ENCODE measurements around the gene LHX2. TPM values are rescaled to one million over a fixed set of nuclear protein-coding genes. Genes with fewer than 3 reads are reported as not detected.
"Not testable (repeated sequence)": the region's sequence is repeated elsewhere in the genome, so short reads cannot be mapped to it uniquely, and the experiment has no call there.

Gene LHX2
- polyA plus RNA-seq, 1 of the 3 experiments (the other 2 are of a cell fraction), result not detected

DNA sequence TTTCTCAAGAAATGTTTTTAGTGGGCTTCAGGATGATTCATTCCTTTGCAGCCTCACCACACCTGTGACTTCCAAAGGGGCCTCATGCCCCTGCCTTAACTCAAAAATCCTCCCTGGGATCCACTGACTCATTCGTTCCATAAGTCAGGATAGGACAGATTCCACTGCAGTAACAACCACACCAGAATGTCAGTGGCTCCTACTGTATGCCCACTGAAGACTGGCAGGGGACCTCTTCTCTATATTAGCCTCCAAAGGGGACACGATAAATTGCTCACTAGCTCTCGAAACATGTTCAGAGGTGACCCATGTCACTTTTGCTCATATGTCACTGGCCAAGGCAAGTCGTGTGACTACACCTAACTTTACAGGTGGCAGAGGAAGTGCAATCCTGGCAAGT is 25.7 kb upstream of the LHX2 start:
- Histone ChIP-seq H3K4me2 (no peak overlapping the region), H3K9ac (no peak overlapping the region), H3K9me2 (no peaks in the 10 kb centered on the region), H3F3A (replicated peaks; ENCODE audit: insufficient read depth) (no peaks in the 10 kb centered on the region), H3K4me1 (ENCODE audit: control insufficient read depth in 1 of 2, insufficient read depth in 2 of 2, low read depth in 1 of 2, low read length in 1 of 2) (no peaks in the 10 kb centered on the region), H3K4me3 (ENCODE audit: low read depth in 2 of 2, low read length in 1 of 2) (no peak overlapping the region), H3K79me2 (ENCODE audit: insufficient read depth) (no peaks in the 10 kb centered on the region), H3K36me3 (replicated peaks in 1 of 2; ENCODE audit: control insufficient read depth in 1 of 2, insufficient read depth in 2 of 2, low read length in 1 of 2) (no peaks in the 10 kb centered on the region), H3K9me3 (no peaks in the 10 kb centered on the region), H3K27me3 (ENCODE audit: insufficient read depth) (peaks cover 50% of the 10 kb centered on the region; the same call in 1 of the 2 replicates), H2AFZ (ENCODE audit: low read depth) (no peak overlapping the region), H4K20me1 (ENCODE audit: insufficient read depth) (no peaks in the 10 kb centered on the region), H3K27ac (ENCODE audit: low read depth in 2 of 2, low read length in 1 of 2) (no peak overlapping the region)
- ChIA-PET CTCF (no interaction called here), POLR2A (no interaction called here)
- no peak for TF ChIP-seq JUND (IDR thresholded peaks at IDR 0.05)
- no peak for TF ChIP-seq EZH2phosphoT487 (IDR thresholded peaks at IDR 0.05; ENCODE audit: borderline replicate concordance, low read depth)
- TF ChIP-seq RXRA (IDR thresholded peaks at IDR 0.05; ENCODE audit: borderline replicate concordance, low read depth), result no peak
- 26% methylated on average over 4 of the region's 4 CpGs for WGBS (ENCODE audit: low lambda C conversion rate)
- DNase-seq, result no peak

DNA sequence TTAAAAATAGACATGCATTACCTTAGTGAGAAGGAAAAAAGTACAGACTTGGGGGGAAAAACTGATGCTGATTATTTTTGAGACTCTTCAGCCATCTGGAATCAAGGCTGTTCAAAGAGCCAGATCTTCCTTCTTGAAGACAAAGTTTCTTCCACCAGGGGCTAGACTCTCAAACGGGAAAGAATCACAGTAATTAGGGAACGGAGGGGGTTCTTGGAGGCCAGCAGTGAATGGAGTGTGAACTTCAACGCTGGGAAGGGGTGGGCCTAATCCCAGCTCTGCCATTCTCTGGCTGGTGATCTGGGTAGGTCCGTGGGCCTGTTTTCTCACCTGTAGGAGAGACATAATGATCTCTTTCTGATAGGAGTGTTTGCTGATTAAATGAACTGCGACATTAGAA is 21.1 kb upstream of the LHX2 start:
- no peak for DNase-seq
- Histone ChIP-seq H3K4me2 (no peak overlapping the region), H3K4me1 (ENCODE audit: control insufficient read depth in 1 of 2, insufficient read depth in 2 of 2, low read depth in 1 of 2, low read length in 1 of 2) (no peaks in the 10 kb centered on the region), H3K9ac (no peak overlapping the region), H3K9me2 (no peaks in the 10 kb centered on the region), H3K9me3 (no peaks in the 10 kb centered on the region), H3K4me3 (ENCODE audit: low read depth in 2 of 2, low read length in 1 of 2) (no peak overlapping the region), H3K27ac (ENCODE audit: low read depth in 2 of 2, low read length in 1 of 2) (no peak overlapping the region), H3K27me3 (ENCODE audit: insufficient read depth) (peaks cover 52% of the 10 kb centered on the region), H3K36me3 (replicated peaks in 1 of 2; ENCODE audit: control insufficient read depth in 1 of 2, insufficient read depth in 2 of 2, low read length in 1 of 2) (no peaks in the 10 kb centered on the region), H3K79me2 (ENCODE audit: insufficient read depth) (no peaks in the 10 kb centered on the region), H3F3A (replicated peaks; ENCODE audit: insufficient read depth) (no peaks in the 10 kb centered on the region), H4K20me1 (ENCODE audit: insufficient read depth) (no peaks in the 10 kb centered on the region), H2AFZ (ENCODE audit: low read depth) (no peak overlapping the region)
- 12% methylated on average over 5 of the region's 5 CpGs for WGBS (ENCODE audit: low lambda C conversion rate)
- TF ChIP-seq TAF1 (IDR thresholded peaks at IDR 0.05; ENCODE audit: borderline replicate concordance, low read depth, low read length) (no peak), SIN3A (IDR thresholded peaks at IDR 0.05; ENCODE audit: borderline replicate concordance, low read depth, low read length) (no peak), EZH2phosphoT487 (IDR thresholded peaks at IDR 0.05; ENCODE audit: borderline replicate concordance, low read depth) (no peak), RCOR1 (IDR thresholded peaks at IDR 0.05; ENCODE audit: low read length) (no peak), TCF12 (IDR thresholded peaks at IDR 0.05) (no peak), ELF1 (IDR thresholded peaks at IDR 0.05) (no peak), FOSL2 (IDR thresholded peaks at IDR 0.05; ENCODE audit: borderline replicate concordance, low read depth) (no peak), RFX5 (IDR thresholded peaks at IDR 0.05; ENCODE audit: low read length) (no peak), POLR2AphosphoS5 (IDR thresholded peaks at IDR 0.05; ENCODE audit: low read depth, low read length) (no peak), MXI1 (IDR thresholded peaks at IDR 0.05; ENCODE audit: low read depth, low read length) (no peak), NRF1 (IDR thresholded peaks at IDR 0.05; ENCODE audit: low read depth, low read length) (no peak), MEF2A (IDR thresholded peaks at IDR 0.05; ENCODE audit: borderline replicate concordance, low read depth) (no peak), YY1 (IDR thresholded peaks at IDR 0.05; ENCODE audit: low read depth) (no peak), TEAD4 (IDR thresholded peaks at IDR 0.05; ENCODE audit: borderline replicate concordance, insufficient read depth) (no peak)
- TF ChIP-seq, protein P1, sequence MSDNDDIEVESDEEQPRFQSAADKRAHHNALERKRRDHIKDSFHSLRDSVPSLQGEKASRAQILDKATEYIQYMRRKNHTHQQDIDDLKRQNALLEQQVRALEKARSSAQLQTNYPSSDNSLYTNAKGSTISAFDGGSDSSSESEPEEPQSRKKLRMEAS (IDR thresholded peaks at IDR 0.05; ENCODE audit: low read depth), result no peak
- POLR2A ChIA-PET, result no interaction called here
- CTCF ChIA-PET, result interaction anchor here (0.6 to 0.7 kb wide), 2 partner anchors 51 to 272 kb away, joined by 3 read pairs; no protein-coding TSS in a partner anchor

GRCh38 chr9:123992679-123993078 is 18.9 kb upstream of the LHX2 start:
- DNase-seq; H3K9me3 ChIP-seq; CTCF ChIA-PET; H3K36me3 ChIP-seq (replicated peaks in 1 of 2; ENCODE audit: control insufficient read depth in 1 of 2, insufficient read depth in 2 of 2, low read length in 1 of 2); H3K79me2 ChIP-seq (ENCODE audit: insufficient read depth); H3K9ac ChIP-seq; POLR2A ChIA-PET; H3K9me2 ChIP-seq; H3K27ac ChIP-seq (ENCODE audit: low read depth in 2 of 2, low read length in 1 of 2); H3K4me2 ChIP-seq; H3K4me3 ChIP-seq (ENCODE audit: low read depth in 2 of 2, low read length in 1 of 2); H4K20me1 ChIP-seq (ENCODE audit: insufficient read depth); H3K4me1 ChIP-seq (ENCODE audit: control insufficient read depth in 1 of 2, insufficient read depth in 2 of 2, low read depth in 1 of 2, low read length in 1 of 2); H2AFZ ChIP-seq (ENCODE audit: low read depth); H3F3A ChIP-seq (replicated peaks; ENCODE audit: insufficient read depth): not testable (repeated sequence)
- 45% methylated on average over 12 of the region's 16 CpGs for WGBS (ENCODE audit: low lambda C conversion rate)
- H3K27me3 ChIP-seq (ENCODE audit: insufficient read depth), result peaks cover 62% of the 10 kb centered on the region
